Caco-2 (cell line): Measurements from ENCODE around the gene PER3. TPM values are rescaled to one million over a fixed set of nuclear protein-coding genes. Genes with fewer than 3 reads are reported as not detected.

ENCODE experiments used
- Bru-seq: library from RNA; stranded (reverse); fragments of 400-500 nt; gene quantifications from one replicate; lab custom pipeline; 2021; lab: Mats Ljungman, UMichigan
- BruChase-seq, 2 experiments: library from RNA; stranded (reverse); fragments of 400-500 nt; gene quantifications; one replicate each; lab custom pipeline; 2021; lab: Mats Ljungman, UMichigan
- BruUV-seq: library from RNA; stranded (reverse); fragments of 400-500 nt; replicated peaks from 2 replicates; lab custom pipeline; 2021; lab: Mats Ljungman, UMichigan
- CTCF ChIA-PET: fragments of 300-600 bp; sonication (Branson Sonifier 250); formaldehyde crosslinking; loops from one replicate; lab custom pipeline; 2022; ENCODE audit warnings: antibody characterized with exemption; lab: Charles Lee
- POLR2A ChIA-PET: fragments of 300-600 bp; sonication (Branson Sonifier 250); formaldehyde crosslinking; loops from one replicate; lab custom pipeline; 2022; ENCODE audit warnings: antibody characterized with exemption; lab: Charles Lee
- DNase-seq, 2 experiments: peaks; one replicate each; pipeline versions ENCODE4 v3.0.0 to v3.0.0-alpha.2; 2020 to 2022
- H3K27me3 ChIP-seq: replicated peaks from 2 replicates; pipeline ENCODE4 v1.6.0; 2011; ENCODE audit warnings: low read length; ENCODE audit not compliant: control insufficient read depth, insufficient read depth
- H3K36me3 ChIP-seq: 2 replicates; pipeline ENCODE4 v1.5.1; 2011; ENCODE audit warnings: low read length; ENCODE audit not compliant: control insufficient read depth, insufficient read depth
- H3K4me1 ChIP-seq: fragments of 250-450 bp; sonication (Bioruptor Pico); 2 replicates; pipeline ENCODE4 v1.5.1; 2020; ENCODE audit warnings: mild to moderate bottlenecking
- H3K4me3 ChIP-seq: 2 replicates; pipeline ENCODE4 v1.5.1; 2011; ENCODE audit warnings: low read depth, mild to moderate bottlenecking, control low read depth, low read length
- H3K9me3 ChIP-seq: fragments of 250-450 bp; sonication (Bioruptor Pico); 2 replicates; pipeline ENCODE4 v1.5.1; 2020; ENCODE audit warnings: mild to moderate bottlenecking, moderate library complexity
- H3K27ac Mint-ChIP-seq: one replicate; pipeline ENCODE4 v1.8.0; 2022; ENCODE audit warnings: mixed read lengths; ENCODE audit not compliant: unreplicated experiment
- H3K27me3 Mint-ChIP-seq: one replicate; pipeline ENCODE4 v1.8.0; 2022; ENCODE audit warnings: mixed read lengths; ENCODE audit not compliant: insufficient read depth, unreplicated experiment
- H3K36me3 Mint-ChIP-seq: one replicate; pipeline ENCODE4 v1.8.0; 2022; ENCODE audit warnings: mild to moderate bottlenecking, mixed read lengths; ENCODE audit not compliant: insufficient read depth, unreplicated experiment
- H3K4me1 Mint-ChIP-seq: one replicate; pipeline ENCODE4 v1.8.0; 2022; ENCODE audit warnings: low read depth, mixed read lengths; ENCODE audit not compliant: unreplicated experiment
- H3K4me3 Mint-ChIP-seq: one replicate; pipeline ENCODE4 v1.8.0; 2022; ENCODE audit warnings: mild to moderate bottlenecking, moderate library complexity, mixed read lengths; ENCODE audit not compliant: unreplicated experiment
- H3K9me3 Mint-ChIP-seq: one replicate; pipeline ENCODE4 v1.8.0; 2022; ENCODE audit warnings: mixed read lengths; ENCODE audit not compliant: unreplicated experiment
- CTCF ChIP-seq, 2 experiments: fragments of 200-600 bp in 1 of 2; IDR thresholded peaks; 1 replicate in 1 of 2; 2 replicates in 1 of 2; pipeline versions ENCODE4 v1.5.1 to v1.8.0; 2011 to 2022; ENCODE audit warnings: antibody characterized with exemption in 1 of 2, control low read depth in 1 of 2, inconsistent platforms in 1 of 2, low read depth in 1 of 2, low read length in 1 of 2, mild to moderate bottlenecking in 1 of 2, moderate library complexity in 1 of 2; ENCODE audit not compliant: insufficient read depth in 1 of 2, severe bottlenecking in 1 of 2, unreplicated experiment in 1 of 2
- intact Hi-C: fragments of 100-400 bp; cut with micrococcal nuclease; formaldehyde crosslinking; loops from one replicate; pipeline ENCODE4 v1.10.0; 2022; ENCODE audit not compliant: unreplicated experiment
- long read RNA-seq: library from polyadenylated mRNA; stranded (forward); transcript quantifications from one replicate; pipeline ENCODE4 v2.0.0, GENCODE V29; 2022
- total RNA-seq: library from RNA; stranded (reverse); gene quantifications from 2 replicates; pipeline ENCODE4 v1.2.3, GENCODE V29; 2022

PER3 gene
- total RNA-seq (24.4 and 27.4 TPM in 2 replicates), Bru-seq, nascent RNA (percentile 79 among the genes with signal in this experiment), BruChase-seq, experiment 1, labeled RNA remaining after a 2-hour chase (percentile 84 among the genes with signal in this experiment), BruChase-seq, experiment 2, labeled RNA remaining after a 6-hour chase (percentile 84 among the genes with signal in this experiment)
- long read RNA-seq, partial matches to known transcripts: 10 of 17 reads
- long read RNA-seq, other reads (novel, unspliced or antisense): 7 of 17 reads

- peaks cover 3% of the 10 kb centered on the region; the same call in 1 of the 2 replicates for H3K36me3 ChIP-seq
- no peak for TF ChIP-seq CTCF (IDR thresholded peaks at IDR 0.05; ENCODE audit: insufficient read depth in 1 of 2, low read depth in 1 of 2, low read length in 1 of 2, severe bottlenecking in 1 of 2, unreplicated experiment in 1 of 2)
- H3K4me1 Mint-ChIP-seq: peaks cover 18% of the 10 kb centered on the region
- ChIA-PET POLR2A (interaction anchor here (0.5 to 0.7 kb wide), 3 partner anchors 107 to 158 kb away, joined by 4 to 6 read pairs (median 5); no protein-coding TSS in a partner anchor), CTCF (interaction anchor here (1.0 kb wide), 1 partner anchor 32 kb away, joined by 3 read pairs; no protein-coding TSS in a partner anchor)
- intact Hi-C loops: loop anchor here (1.0 kb wide), 1 partner anchor 13 kb away; the partner anchor contains the start of gene VAMP3
- H3K36me3 Mint-ChIP-seq: peaks cover 49% of the 10 kb centered on the region
- H3K27me3 ChIP-seq: no peaks in the 10 kb centered on the region
- H3K4me3 ChIP-seq: peak within 1 kb of the TSS; percentile 75
- DNase-seq: peak; percentile 95 to 98
- H3K27me3 Mint-ChIP-seq: no peaks in the 10 kb centered on the region
- H3K9me3 Mint-ChIP-seq: no peaks in the 10 kb centered on the region
- peaks cover 7% of the 10 kb centered on the region for H3K4me1 ChIP-seq
- H3K4me3 Mint-ChIP-seq: peak within 1 kb of the TSS; percentile 68
- no TSS peak for BruUV-seq
- H3K9me3 ChIP-seq: no peaks in the 10 kb centered on the region
- no peak within 1 kb of the TSS for H3K27ac Mint-ChIP-seq
Measured at GRCh38 chr1:7783826-7784491, at the start of gene PER3. Gene PER3, plus strand, starts transcription at chr1:7784291. Its CDS starts 587 bp downstream, at chr1:7784878.

- no peaks in the 10 kb centered on the region for H3K36me3 ChIP-seq
- H3K4me1 ChIP-seq: no peaks in the 10 kb centered on the region
- ChIA-PET POLR2A (no interaction called here), CTCF (interaction anchor here (0.5 kb wide), 1 partner anchor 1191 kb away, joined by 3 read pairs; no protein-coding TSS in a partner anchor)
- H3K27ac Mint-ChIP-seq: no peak overlapping the region
- peaks cover 5% of the 10 kb centered on the region for H3K36me3 Mint-ChIP-seq
- TF ChIP-seq CTCF (IDR thresholded peaks at IDR 0.05; ENCODE audit: insufficient read depth in 1 of 2, low read depth in 1 of 2, low read length in 1 of 2, severe bottlenecking in 1 of 2, unreplicated experiment in 1 of 2): no peak
- H3K9me3 Mint-ChIP-seq: no peaks in the 10 kb centered on the region
- no peaks in the 10 kb centered on the region for H3K9me3 ChIP-seq
- intact Hi-C loops: no loop called here
- no peaks in the 10 kb centered on the region for H3K27me3 ChIP-seq
- H3K4me3 Mint-ChIP-seq: no peak overlapping the region
- DNase-seq: no peak
- H3K4me3 ChIP-seq: no peak overlapping the region
- no peaks in the 10 kb centered on the region for H3K4me1 Mint-ChIP-seq
- no TSS peak for BruUV-seq
- no peaks in the 10 kb centered on the region for H3K27me3 Mint-ChIP-seq
Measured at GRCh38 chr1:7738044-7738443, 46.0 kb upstream of the PER3 start.

- ChIA-PET CTCF (interaction anchor here (0.6 to 1.5 kb wide), 2 partner anchors 76 to 940 kb away, joined by 3 to 5 read pairs; no protein-coding TSS in a partner anchor), POLR2A (no interaction called here)
- H3K4me3 Mint-ChIP-seq: no peak overlapping the region
- DNase-seq: no peak
- no peaks in the 10 kb centered on the region for H3K27me3 Mint-ChIP-seq
- no peaks in the 10 kb centered on the region for H3K36me3 ChIP-seq
- H3K36me3 Mint-ChIP-seq: no peaks in the 10 kb centered on the region
- TF ChIP-seq CTCF (IDR thresholded peaks at IDR 0.05; ENCODE audit: insufficient read depth in 1 of 2, low read depth in 1 of 2, low read length in 1 of 2, severe bottlenecking in 1 of 2, unreplicated experiment in 1 of 2): no peak
- no peaks in the 10 kb centered on the region for H3K4me1 ChIP-seq
- no TSS peak for BruUV-seq
- H3K4me3 ChIP-seq: no peak overlapping the region
- no peaks in the 10 kb centered on the region for H3K9me3 Mint-ChIP-seq
- no peaks in the 10 kb centered on the region for H3K9me3 ChIP-seq
- no peaks in the 10 kb centered on the region for H3K27me3 ChIP-seq
- intact Hi-C loops: no loop called here
- no peak overlapping the region for H3K27ac Mint-ChIP-seq
- no peaks in the 10 kb centered on the region for H3K4me1 Mint-ChIP-seq
Measured at GRCh38 chr1:7743346-7743745, 40.7 kb upstream of the PER3 start.
